ENCODE data around the gene IL24.

- no peak for TF ChIP-seq POLR2A (IDR thresholded peaks at IDR 0.05; ENCODE audit: low read length)
- TF ChIP-seq GATA1 (IDR thresholded peaks at IDR 0.05; ENCODE audit: low read depth, low read length): no peak
These were observed 4.8 kb upstream of the IL24 start for GRCh38 chr1:206892351-206892984.

All from erythroblast (primary cell).